ENCODE results near the gene SH2B3. TPM values are rescaled to one million over a fixed set of nuclear protein-coding genes. Genes with fewer than 3 reads are reported as not detected.
A peak's percentile ranks its signal among the peaks of the same experiment; 100 is the strongest.

SH2B3 gene
- total and polyA plus RNA-seq, 2 donors (not counting 3 experiments of a cell fraction or from before 2014, with no cell fraction given), result 63.1 to 97.9 TPM

DNA sequence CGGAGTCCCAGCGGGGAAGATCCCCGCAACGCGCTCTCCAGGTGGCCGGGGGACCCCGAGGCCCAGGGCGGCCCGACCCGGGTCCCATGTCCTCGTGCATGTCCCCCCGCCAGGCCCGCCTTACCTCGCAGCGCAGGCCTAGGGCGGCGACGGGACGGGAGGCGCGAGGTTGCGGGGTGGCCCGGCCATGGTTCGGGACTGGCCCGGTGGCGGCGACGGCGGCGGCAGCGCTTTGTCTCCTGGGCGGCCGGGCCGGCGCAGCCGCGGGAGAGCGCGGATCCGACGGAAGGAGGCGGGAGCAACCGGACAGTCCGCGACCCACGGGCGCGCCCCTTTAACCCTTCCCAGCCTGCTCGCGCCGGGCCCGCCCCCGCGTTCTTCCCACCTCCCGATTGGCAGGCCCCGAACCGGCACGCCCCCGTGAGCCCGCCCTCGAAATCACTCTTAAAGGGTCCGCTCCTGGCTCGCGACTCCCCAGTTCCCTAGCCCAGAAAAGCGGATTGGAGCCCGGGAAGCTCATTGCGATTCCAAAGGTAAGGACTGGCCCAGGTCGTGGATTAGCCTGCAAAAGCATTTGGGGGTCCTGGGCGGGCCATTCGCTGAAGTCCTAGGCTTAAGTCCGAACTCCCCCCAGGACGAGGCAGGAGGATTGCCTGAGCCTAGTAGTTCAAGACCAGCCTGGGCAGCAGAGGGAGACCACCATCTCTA, 36.8 kb upstream of the SH2B3 start, which contains the start of gene PHETA1:
PHETA1 (minus strand) TSS at position 308 of the 708 bp plus-strand sequence. CDS start 5,668 bp downstream, outside the sequence.
- Histone ChIP-seq H3K27me3 (ENCODE audit: control insufficient read depth in 2 of 2, insufficient read depth in 2 of 2, low read length in 2 of 2) (no peaks in the 10 kb centered on the region), H3K9me3 (replicated peaks; ENCODE audit: control insufficient read depth, insufficient read depth, low read length) (no peaks in the 10 kb centered on the region), H3K4me2 (ENCODE audit: insufficient read depth, low read length) (peak within 1 kb of the TSS; percentile 97), H3K9ac (replicated peaks; ENCODE audit: extremely low read depth, insufficient read depth, low read length) (peak within 1 kb of the TSS; percentile 88), H3K4me1 (ENCODE audit: control insufficient read depth, extremely low read depth, insufficient read depth, low read length) (peaks cover 21% of the 10 kb centered on the region), H2AFZ (ENCODE audit: low read depth, low read length) (peak within 1 kb of the TSS; percentile 75), H3K27ac (ENCODE audit: insufficient read depth, low read depth, low read length) (peak within 1 kb of the TSS; percentile 57), H4K20me1 (replicated peaks; ENCODE audit: control insufficient read depth, extremely low read depth, insufficient read depth, low read length) (no peaks in the 10 kb centered on the region), H3K9me1 (replicated peaks; ENCODE audit: control insufficient read depth, extremely low read depth, insufficient read depth, low read length) (no peaks in the 10 kb centered on the region), H3K4me3 (replicated peaks in 1 of 3; ENCODE audit: insufficient read depth in 1 of 3, low read depth in 1 of 3, low read length in 3 of 3) (peak within 1 kb of the TSS; percentile 79 to 94 (median 87)), H3K79me2 (ENCODE audit: control insufficient read depth, insufficient read depth, low read length) (peaks cover 11% of the 10 kb centered on the region), H3K36me3 (ENCODE audit: control insufficient read depth in 2 of 2, extremely low read depth in 1 of 2, insufficient read depth in 2 of 2, low read length in 2 of 2) (peaks cover 0 to 3% of the 10 kb centered on the region in 2 experiments)
- DNase-seq (ENCODE audit: low read depth, low spot score), result peak; percentile 90
- ChIA-PET CTCF (interaction anchor here (0.7 to 3.0 kb wide), 9 partner anchors 27 to 305 kb away, joined by 3 to 31 read pairs (median 3); no protein-coding TSS in a partner anchor), POLR2A (interaction anchor here (0.5 kb wide), 1 partner anchor 260 kb away, joined by 3 read pairs; no protein-coding TSS in a partner anchor)
- no TSS peak for BruUV-seq (replicated peaks)
- TF ChIP-seq EZH2 (IDR thresholded peaks at IDR 0.05; ENCODE audit: borderline replicate concordance, low read depth, low read length, severe bottlenecking) (no peak), POLR2A (IDR thresholded peaks at IDR 0.05; ENCODE audit: low read depth, low read length) (peak; percentile 72), POLR2AphosphoS5 (IDR thresholded peaks at IDR 0.05; ENCODE audit: insufficient read depth, low read depth, low read length) (peak; percentile 75)
- intact Hi-C loops (cut with micrococcal nuclease), result loop anchor here (2.0 kb wide), 1 partner anchor 28 kb away; no protein-coding TSS in a partner anchor
- peak; percentile 96 for FAIRE-seq
- dilution Hi-C loops (cut with MboI; ENCODE audit: extremely low pct_ligation_motif_present, low sequenced_read_pairs), result no loop called here

DNA sequence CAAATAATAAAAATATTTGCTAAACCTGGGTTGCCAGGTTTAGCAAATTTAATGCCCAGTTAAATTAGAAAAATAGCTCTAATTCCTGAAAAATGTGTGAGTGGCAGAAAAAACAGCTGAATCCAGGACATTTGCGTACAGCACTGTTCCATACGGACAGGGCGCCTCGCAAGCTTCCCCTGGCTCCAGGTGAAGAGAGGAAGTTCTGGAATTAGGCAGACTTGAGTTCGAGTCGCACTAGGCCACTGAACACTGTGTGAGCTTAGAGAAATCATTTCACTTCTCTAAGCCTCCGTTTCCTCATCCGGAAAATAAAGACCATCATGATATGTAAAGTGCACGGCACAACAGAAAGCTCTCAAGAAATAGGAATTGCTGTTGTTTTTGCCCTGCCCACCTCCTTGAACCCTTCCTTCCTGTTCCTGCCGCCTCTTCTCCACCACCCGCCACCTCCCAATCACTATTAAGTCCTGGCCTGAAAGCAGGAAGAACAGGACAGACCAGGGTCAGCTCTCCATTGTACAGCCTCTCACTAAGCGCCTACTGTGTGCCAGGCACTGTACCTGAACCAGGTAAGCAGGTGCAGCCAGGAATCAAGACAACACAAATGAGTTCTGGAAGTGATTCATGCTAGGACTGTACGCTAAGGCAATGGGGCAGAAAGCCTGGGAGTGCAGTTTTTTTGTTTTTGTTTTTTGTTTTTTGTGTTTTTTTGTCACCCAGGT, 36.1 kb upstream of the SH2B3 start:
- POLR2A ChIA-PET, result interaction anchor here (0.5 kb wide), 1 partner anchor 260 kb away, joined by 3 read pairs; no protein-coding TSS in a partner anchor
- Histone ChIP-seq H3K4me3 (replicated peaks in 1 of 3; ENCODE audit: insufficient read depth in 1 of 3, low read depth in 1 of 3, low read length in 3 of 3) (peak overlapping the region; percentile 58 to 94 (median 87)), H3K9me3 (replicated peaks; ENCODE audit: control insufficient read depth, insufficient read depth, low read length) (no peaks in the 10 kb centered on the region), H4K20me1 (replicated peaks; ENCODE audit: control insufficient read depth, extremely low read depth, insufficient read depth, low read length) (no peaks in the 10 kb centered on the region), H3K27me3 (ENCODE audit: control insufficient read depth in 2 of 2, insufficient read depth in 2 of 2, low read length in 2 of 2) (no peaks in the 10 kb centered on the region), H3K4me2 (ENCODE audit: insufficient read depth, low read length) (peak overlapping the region; percentile 72), H3K9ac (replicated peaks; ENCODE audit: extremely low read depth, insufficient read depth, low read length) (no peak overlapping the region), H3K9me1 (replicated peaks; ENCODE audit: control insufficient read depth, extremely low read depth, insufficient read depth, low read length) (no peaks in the 10 kb centered on the region), H3K36me3 (ENCODE audit: control insufficient read depth in 2 of 2, extremely low read depth in 1 of 2, insufficient read depth in 2 of 2, low read length in 2 of 2) (peaks cover 0 to 3% of the 10 kb centered on the region in 2 experiments), H2AFZ (ENCODE audit: low read depth, low read length) (peak overlapping the region; percentile 71), H3K27ac (ENCODE audit: insufficient read depth, low read depth, low read length) (no peak overlapping the region), H3K4me1 (ENCODE audit: control insufficient read depth, extremely low read depth, insufficient read depth, low read length) (peaks cover 21% of the 10 kb centered on the region), H3K79me2 (ENCODE audit: control insufficient read depth, insufficient read depth, low read length) (peaks cover 11% of the 10 kb centered on the region)
- dilution Hi-C loops (cut with MboI; ENCODE audit: extremely low pct_ligation_motif_present, low sequenced_read_pairs) (no loop called here), intact Hi-C loops (cut with micrococcal nuclease) (loop anchor here (2.0 kb wide), 1 partner anchor 27 kb away; no protein-coding TSS in a partner anchor)
- CTCF ChIA-PET, result interaction anchor here (0.7 to 3.0 kb wide), 6 partner anchors 27 to 158 kb away, joined by 3 to 31 read pairs (median 3); no protein-coding TSS in a partner anchor
- FAIRE-seq, result peak; percentile 54
- no TSS peak for BruUV-seq (replicated peaks)
- no peak for TF ChIP-seq POLR2A (IDR thresholded peaks at IDR 0.05; ENCODE audit: low read depth, low read length)
- TF ChIP-seq MYC (IDR thresholded peaks at IDR 0.05; ENCODE audit: low read depth, low read length), result no peak
- no peak for TF ChIP-seq GATA2 (IDR thresholded peaks at IDR 0.05; ENCODE audit: insufficient read depth, insufficient read length, low read depth, low read length)
- TF ChIP-seq, protein P1, sequence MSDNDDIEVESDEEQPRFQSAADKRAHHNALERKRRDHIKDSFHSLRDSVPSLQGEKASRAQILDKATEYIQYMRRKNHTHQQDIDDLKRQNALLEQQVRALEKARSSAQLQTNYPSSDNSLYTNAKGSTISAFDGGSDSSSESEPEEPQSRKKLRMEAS (IDR thresholded peaks at IDR 0.05; ENCODE audit: insufficient read depth, insufficient read length), result no peak
- no peak for TF ChIP-seq EZH2 (IDR thresholded peaks at IDR 0.05; ENCODE audit: borderline replicate concordance, low read depth, low read length, severe bottlenecking)
- TF ChIP-seq POLR2AphosphoS5 (IDR thresholded peaks at IDR 0.05; ENCODE audit: insufficient read depth, low read depth, low read length), result no peak
- no peak for TF ChIP-seq JUN (IDR thresholded peaks at IDR 0.05; ENCODE audit: borderline replicate concordance, insufficient read depth, insufficient read length, low read depth)
- TF ChIP-seq, protein P2, sequence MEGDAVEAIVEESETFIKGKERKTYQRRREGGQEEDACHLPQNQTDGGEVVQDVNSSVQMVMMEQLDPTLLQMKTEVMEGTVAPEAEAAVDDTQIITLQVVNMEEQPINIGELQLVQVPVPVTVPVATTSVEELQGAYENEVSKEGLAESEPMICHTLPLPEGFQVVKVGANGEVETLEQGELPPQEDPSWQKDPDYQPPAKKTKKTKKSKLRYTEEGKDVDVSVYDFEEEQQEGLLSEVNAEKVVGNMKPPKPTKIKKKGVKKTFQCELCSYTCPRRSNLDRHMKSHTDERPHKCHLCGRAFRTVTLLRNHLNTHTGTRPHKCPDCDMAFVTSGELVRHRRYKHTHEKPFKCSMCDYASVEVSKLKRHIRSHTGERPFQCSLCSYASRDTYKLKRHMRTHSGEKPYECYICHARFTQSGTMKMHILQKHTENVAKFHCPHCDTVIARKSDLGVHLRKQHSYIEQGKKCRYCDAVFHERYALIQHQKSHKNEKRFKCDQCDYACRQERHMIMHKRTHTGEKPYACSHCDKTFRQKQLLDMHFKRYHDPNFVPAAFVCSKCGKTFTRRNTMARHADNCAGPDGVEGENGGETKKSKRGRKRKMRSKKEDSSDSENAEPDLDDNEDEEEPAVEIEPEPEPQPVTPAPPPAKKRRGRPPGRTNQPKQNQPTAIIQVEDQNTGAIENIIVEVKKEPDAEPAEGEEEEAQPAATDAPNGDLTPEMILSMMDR (IDR thresholded peaks at IDR 0.05; ENCODE audit: extremely low read depth in 1 of 2, insufficient read depth in 1 of 2, low read depth in 1 of 2, low read length in 2 of 2), result no peak
- TF ChIP-seq FOS (IDR thresholded peaks at IDR 0.05; ENCODE audit: borderline replicate concordance, insufficient read depth, low read length), result no peak
- DNase-seq (ENCODE audit: low read depth, low spot score), result no peak

Data from endothelial cell of umbilical vein (primary cell).